Inflammatory macrophage treated with lipopolysaccharide for 1 hour (primary cell): ENCODE results near the gene MELTF.

Source experiments
- DNase-seq, 2 donors: peaks; one replicate each; pipeline ENCODE4 v3.0.0-alpha.2; 2020 to 2022

The MELTF gene

DNA sequence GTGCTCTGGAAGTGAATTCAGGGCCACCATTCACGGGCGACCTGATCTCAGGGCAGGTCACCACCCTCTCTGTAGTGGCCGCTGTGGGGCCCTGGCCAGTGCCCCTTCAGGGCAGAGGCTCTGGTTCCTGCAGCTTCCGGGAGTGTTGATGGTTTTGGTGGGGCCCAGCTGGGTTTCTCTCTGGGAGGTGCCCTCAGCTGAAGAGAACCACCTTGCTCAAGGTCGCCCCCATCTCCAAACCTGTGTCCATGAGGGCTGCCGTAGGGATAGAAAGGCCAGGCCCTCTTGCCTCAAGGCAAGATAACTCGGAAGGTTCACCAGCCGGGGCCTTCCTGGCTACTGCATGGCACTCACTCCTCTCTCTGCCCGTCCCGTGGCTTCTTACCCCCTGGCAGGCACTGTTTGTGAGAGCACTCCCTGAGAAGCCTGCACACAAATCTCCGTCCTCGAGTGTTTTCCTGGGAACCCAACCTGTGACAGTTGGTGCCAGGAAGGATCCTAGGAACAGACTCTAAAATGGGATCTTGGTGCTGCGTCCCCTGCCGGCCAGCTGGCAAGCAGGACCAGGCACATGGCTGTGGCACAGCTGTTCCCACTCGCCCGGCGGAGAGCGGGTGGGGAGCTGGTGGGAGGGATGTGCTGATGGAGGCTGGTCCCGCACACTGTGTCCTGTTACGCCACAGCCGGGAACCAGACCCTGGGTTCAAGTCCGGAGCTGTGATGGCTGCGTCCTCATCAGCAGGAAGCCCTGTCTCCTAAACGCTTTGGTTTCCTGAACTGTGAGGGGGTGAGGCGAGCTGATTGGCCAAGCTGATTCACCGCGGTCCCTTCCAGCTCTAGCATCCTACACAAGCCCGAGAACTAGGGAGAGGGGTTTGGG is 37.8 kb downstream of the MELTF start:
- DNase-seq, result no peak

DNA sequence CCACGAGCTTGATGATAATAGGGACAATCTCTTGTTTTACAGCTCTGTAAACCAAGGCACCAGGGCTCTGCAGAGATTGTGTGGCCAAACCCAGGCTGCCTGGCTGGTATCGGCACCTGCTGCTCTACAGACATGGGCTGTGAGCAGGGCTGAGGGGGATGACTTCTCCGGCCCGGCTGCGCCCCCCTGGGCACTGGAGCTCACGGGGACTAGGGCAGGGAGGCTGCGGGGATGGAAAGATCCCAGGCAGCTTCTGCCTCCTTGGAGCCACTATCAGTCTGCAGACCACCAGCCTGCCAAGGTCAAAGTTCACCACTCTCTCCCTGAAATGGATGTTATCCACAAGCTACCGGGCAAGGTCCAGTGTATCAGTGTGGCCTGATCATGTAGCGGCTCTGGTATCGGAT is 39.0 kb downstream of the MELTF start:
- no peak for DNase-seq

DNA sequence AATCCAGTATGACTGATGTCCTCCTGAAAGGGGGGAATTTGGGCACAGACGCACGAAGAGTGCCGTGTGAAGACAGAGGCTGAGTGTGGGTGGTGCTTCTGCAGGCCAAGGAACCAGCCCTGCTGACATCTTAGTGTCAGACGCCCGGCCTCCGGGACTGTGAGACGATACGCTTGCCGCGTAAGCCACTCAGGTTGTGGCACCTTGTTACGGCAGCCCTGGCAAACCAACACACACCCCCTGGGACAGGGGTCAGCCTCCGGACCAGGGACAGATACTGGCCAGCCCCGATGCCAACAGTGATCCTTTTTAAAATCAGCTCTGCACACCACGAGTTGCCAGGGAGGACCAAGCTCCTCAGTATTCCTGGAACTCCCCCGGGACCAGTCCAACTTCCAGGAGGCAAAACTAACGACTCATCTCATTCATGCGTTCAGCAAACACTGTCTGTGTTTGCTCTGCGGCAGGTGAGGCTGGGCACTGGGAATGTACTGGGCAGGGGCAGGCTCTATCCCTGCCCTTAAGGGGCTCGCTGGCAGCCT is 39.8 kb downstream of the MELTF start:
- DNase-seq, result no peak

DNA sequence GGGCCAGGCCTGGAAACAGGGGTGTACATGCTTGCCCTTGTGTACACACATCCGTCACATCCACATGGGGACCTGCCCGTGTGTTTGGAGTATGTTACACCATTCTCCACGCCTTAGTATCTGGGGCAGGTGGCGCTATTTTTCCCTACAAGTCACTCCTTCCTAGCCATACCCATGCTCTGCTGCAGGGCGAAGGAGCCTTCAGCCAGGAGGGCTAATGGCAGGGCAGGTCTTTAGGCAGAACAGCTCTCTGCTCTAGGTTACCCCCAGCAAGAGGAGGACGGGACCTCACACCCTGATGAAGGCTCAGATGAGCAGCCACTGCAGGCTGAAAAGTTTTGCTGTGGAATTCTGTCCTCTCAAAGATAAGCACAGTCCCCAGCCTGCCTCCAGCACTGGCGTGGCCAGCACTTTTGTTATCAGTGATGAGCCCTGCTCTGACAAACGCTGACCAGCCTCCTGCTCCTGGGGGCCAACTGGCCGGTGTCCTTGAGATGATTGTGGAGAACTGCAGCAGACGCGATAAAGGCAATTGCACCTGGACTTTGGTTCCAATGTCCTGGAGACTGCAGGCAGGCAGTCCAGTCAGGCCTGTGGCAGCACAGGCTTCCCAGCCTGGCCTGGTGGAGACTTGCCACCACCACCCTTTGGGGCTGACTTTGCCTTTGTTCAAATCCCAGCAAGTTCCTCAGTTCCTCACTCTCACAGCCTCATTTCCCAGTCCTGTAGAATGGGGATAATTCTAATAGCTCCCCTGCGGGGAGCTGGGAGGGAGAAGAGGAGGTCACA is 41.2 kb downstream of the MELTF start:
- DNase-seq, result no peak

DNA sequence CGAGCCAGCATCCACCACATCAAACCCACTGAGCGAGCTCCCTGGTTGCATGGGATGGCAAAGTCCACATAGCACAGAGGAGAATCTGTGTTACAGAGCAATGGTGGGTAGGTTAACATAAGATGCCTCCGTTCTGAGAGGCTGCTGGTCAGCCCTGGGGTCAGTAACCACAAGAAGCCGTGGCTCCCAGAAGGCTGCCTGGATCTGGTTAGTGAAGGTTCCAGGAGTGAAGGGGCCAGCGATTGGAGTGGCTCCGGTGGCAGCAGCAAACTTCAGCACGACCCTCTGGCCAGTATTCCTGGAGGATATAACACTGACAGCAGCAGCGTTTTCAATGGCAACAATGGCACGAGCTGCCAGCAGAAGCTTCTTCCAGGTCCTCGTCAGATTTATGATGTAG is 42.6 kb downstream of the MELTF start:
- DNase-seq, result no peak

DNA sequence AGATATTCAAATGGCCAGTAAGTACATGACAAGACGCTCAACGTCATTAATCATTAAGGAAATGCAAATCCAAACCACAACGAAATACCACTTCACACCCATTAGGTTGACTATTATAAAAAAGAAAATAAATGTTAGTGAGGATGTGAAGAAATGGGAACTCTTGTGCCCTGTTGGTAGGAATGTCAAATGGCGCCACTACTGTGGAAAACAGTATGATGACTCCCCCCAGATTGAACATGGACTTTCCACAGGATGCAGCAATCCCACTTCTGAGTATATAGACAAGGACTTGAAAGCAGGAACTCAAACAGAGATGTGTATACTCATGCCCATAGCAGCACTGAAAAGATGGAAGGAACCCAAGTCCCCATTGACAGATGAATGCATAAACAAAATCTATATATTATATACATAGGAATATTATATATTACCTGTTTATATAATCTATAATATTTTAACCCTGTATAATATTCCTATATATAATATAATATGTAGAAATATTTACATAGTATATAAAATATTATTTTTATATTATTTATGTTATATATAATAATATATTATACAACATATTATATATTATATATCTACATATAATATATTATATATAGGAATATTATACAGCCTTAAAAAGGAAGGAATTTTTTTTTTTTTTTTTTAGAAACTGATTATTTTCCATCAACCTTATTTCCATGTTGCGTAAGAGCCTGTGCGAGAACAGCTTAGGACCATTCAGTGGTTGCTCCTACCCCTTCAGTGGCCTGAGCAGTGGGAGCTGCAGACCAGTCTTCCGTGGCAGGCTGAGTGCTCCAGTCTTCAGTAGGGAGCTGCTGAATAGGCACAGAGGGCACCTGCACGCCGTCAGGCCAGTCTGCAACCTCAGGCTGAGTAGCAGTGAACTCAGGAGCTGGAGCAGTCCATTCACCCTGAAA is 43.4 kb downstream of the MELTF start:
- DNase-seq, result no peak

DNA sequence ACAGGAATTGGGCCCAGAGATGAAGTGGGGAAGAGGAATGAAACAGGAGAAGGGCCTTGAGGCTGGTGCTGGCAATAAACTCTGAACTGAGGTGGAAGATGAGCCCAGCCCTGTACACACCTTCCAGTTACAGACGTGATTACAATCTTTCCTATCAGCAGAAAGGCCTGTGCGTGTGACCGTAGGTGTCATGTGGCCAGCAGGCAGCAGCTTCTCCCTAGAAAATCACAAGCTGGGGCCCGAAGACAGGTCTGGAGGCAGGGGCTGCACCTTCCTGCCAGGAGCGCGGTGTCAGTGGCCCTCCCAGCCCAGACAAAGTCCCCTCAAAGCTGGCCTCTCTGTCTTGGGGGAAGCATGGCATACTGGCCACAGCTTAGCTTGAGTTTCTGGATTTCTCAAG is 44.3 kb downstream of the MELTF start:
- DNase-seq, result no peak

DNA sequence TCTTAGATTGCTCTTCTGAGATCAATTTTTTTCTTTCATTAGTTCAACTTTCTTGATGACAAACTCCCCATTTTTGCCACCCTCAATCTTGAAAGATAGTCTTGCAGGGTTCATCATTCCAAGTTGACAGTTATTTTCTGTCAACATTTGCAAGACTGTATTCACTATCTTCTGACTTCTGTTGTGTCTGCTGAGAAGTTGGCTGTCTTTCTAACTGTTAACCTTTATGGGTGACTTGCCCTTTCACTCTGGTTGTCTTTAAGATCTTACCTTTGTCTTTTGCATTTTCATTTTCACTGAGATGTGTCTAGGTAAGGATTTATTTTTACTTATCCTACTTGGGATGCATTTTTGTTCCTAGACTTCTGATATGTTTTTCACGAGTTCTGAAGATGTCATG is 46.4 kb downstream of the MELTF start:
- no peak for DNase-seq

DNA sequence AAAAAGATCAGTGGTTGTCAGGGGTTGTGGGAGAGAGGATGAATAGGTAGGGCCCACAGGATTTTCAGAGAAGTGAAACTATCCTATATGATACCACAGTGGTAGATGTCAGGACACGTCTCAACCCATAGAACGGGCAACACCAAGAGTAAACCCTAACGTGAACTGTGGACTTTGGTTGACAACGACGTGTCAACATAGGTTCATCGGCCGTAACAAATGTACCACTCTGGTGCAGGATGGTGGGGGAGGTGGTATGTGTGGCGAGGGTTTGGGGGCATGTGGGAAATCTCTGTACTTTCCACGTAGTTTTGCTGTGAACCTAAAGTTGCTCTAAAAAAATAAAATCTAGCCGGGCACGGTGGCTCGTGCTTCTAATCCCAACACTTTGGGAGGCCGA is 48.0 kb downstream of the MELTF start:
- no peak for DNase-seq

DNA sequence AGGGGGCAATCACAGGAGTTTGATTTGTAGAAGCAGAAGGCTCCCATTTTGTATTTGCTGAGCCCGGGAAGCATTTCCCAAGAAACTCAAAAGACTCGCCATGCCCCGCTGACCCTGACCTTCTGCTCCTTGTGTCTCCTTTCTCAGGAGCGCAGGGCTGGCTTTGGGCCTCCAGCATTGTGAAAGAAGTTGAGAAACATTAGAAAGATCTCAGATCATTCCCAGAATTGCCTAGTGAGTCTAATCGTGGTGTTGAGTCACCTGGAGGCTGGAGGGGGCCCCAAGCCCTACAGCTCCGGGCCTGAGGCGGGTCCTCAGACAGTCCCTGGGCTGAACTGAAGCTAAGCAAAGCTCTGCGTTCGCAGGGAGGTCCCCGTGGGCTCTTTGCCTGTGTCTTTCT is 50.1 kb downstream of the MELTF start:
- DNase-seq, result no peak

DNA sequence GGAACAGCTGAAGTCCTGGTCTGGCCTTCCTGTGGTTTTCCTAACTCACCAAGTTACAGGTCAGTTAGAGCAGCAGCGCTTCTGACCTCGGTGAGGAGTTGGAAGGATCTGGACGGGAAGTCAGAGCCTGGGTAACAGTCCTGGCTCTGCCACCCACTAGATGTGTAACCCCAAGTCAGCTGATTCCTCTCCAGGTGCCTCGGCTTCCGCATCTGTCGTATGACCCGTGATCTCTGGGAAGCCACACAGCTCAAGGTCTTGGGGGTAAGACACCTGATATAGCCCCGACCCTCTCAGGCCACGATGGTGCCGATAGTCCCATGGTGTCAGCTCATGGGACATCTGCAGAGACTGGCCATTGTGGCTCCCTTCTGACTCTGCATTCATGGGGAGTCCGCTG is 52.7 kb downstream of the MELTF start:
- DNase-seq, result no peak

DNA sequence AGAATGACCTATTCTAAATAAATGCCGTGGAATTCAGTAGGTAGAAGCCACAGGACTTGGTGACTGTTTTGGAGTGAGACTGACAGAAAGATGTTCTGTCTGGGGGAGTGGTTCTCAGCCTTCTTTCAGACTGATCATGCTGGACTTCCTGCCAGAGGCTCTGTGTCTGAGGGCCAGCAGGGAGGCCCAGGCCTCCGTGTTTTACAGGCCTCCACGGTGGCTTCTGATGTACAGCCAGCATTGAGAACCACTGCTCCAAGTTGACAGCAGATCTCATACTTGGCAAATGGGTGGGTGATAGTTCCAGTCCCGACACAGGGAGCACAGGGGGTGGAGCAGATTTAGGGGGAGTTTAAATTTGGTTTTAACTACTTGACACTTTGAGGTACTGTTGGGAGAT is 54.3 kb downstream of the MELTF start:
- no peak for DNase-seq

DNA sequence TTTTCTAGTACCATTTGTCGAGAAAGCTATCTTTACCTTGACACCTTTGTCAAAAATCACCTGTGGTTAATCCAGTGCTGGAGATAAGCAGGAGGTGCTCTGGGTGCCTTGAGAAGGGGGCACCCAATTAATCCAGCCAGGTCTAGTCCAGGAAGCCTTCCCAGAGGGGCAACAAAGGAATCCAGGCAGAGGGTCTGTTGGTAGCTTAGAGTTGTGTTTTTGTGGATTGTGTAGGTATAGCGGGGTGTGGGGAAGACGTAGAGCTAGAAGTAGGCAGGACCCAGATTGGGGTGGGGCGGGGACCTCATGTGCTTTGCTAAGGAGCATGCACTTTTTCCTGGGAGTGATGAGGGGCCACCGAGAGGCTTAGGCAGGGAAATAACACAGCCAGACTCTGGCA is 55.0 kb downstream of the MELTF start:
- DNase-seq, result no peak

DNA sequence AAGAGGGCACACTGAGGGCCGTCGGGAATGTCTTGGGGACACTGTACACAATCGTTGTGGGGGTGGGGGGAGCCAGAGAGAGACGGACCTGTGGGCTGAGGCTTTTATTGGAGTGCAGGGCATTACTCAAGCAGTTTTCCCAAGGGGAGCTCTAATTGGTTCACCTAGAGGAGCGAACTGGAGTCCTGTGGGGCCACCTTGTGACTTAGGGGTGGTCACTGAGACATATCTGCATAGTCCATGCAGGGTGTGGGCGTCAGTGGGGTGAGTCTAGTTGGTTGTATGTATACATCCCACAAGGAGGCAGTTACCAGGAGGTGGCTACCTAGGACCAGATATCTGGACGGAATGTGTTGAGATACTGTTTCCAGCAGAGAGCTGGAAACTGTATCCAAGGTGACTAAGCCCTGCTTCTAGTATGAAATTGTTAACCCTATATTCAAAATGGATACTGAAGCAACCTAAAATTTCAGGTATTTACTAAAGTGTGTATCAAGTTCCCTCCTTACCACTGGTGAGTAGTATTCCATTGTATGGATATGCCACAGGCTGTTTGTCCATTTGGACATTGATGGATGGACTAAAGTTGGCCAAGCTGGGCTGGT is 58.4 kb downstream of the MELTF start:
- DNase-seq, result no peak

DNA sequence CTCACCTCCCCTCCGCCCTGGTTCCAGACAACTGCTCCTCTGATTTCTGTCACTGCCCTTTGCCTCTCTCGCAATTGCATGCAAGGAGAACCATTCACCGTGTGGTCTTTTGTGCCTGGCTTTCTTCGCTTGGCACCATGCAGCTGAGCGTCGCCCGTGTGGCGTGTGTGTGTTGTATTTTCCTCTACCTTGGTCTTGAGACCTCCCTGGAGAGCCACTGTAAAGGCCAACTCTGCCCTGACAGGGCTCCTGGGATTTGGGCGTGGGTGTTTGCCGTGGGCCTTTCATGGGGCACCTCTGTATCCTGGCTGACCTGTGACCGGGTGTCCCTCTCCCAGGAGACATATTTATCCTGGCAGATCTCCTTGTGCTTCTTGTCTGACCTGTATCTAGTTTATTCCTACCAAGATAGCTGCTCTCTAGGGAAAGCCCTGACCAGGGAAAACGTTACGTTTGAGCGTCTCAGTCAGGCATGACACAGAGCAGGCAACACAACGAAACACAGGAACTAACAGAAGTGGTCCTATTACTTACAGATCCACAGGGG is 59.0 kb downstream of the MELTF start:
- no peak for DNase-seq

DNA sequence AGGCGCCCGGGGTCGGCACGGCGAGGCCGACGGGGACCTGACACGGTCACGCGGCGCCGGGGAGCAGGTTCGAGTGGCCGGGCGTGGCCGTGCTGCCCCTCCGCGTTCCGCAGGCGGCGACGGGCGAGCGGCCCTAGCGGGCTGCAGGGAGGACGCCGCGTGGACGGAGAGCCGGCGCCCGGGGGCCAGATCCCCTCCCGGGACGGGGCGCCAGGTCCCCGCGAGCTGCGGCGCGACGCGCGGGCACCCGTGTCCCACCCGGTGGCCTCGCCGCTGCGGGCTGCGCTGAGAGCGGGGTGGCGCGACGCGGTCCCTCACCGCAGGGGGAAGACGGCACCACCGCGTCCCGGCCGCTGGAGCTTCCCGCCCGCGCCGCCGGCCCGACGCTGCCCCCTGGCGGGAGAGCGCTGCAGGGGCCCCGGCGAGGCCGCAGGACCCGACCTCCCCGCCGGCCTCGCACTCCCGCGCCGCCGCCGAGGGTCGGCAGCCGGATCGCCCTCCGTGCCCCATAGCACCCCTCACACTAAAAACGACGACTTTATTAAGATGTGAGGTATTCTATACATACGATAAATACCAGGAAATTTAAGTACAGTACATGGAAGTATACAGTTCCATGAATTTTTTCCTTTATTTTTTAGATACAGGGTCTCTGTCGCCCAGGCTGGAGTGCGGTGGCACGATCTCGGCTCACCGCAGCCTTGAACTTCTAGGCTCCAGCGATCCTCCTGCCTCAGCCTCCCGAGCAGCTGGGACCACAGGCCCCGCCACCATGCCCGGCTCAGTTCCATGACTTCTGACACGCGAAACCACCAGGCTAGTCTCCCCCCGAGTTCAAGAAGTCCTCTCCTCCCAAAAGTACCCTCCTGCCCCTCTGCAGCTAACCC is 59.7 kb downstream of the MELTF start:
- peak; percentile 37 to 81 for DNase-seq

DNA sequence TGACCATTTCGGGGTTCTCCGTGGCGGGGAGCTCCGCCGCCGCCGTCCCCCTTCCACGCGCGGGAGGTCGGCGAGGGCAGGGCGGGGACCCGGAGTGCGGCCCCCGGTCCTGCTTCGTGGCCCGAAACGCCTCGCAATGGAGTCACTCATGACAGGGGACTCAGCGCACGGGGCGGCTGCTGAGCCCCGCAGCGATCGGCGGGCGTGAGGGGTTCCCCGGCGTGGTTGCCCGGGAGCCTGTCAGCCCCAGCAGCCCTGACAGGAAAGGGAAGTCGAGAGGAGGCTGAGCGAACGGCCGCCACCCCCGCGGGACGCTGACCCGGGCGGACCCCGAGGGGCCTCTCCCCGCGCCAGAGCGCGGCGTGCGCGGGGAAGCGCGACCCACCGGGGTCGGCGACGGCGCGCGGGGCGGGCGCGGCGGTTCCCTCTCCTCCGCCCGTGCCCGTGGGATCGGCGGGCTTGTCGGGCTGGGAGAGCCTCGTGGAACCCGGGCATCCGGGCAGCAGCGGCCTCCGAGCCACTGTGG is 60.4 kb downstream of the MELTF start:
- DNase-seq, result peak; percentile 60 to 72

DNA sequence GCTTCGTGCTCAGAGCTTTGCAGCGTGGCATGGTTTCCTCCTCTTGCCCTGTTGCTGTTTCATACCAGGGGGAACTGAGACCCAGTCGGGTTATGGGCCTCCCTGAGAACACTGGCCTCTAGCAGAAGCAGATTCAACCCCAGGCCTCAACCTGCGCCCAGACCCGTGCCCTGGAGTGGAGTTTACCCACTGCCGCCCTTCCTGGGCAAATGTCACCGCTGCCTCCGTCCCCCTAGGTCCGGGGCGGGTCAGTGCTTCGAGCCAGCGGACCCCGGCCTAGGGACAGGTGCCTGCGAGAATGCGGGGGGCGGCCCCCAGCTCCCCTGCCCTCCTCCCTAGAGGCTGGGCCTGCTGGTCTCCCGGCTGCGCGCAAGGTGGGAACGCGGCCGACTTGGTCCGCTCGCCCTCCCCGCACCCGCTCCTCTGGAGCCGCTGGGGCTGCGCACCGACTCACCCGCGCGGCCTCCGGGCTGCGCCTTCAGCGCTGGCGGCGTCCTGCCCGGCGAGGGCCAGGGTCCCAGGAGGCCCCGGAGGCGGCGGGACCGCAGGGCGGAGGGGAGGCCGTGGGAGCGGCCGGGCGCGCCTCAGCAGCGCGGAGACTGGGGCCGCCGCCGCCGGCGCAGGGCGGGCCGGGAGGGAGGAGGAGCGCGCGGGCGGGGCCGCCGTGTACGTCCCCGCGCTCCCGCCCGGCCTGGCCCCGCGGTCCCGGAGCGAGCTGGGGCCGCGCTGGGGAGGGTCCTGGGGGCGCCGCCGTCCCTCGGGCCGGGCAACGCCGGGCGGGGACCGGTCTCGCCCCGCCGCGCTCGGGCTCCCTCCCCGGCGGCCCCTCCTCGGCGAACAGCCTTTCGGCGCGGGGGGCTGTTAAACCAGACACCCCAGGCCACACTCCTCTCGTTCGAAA is 61.1 kb downstream of the MELTF start, which contains the start of gene PIGZ:
PIGZ (minus strand) TSS at position 601 of the 901 bp plus-strand sequence. CDS start 16,802 bp downstream, outside the sequence.
- DNase-seq, result peak; percentile 36 to 43
